DMS153 (cell line): ENCODE measurements around the gene ACSF3.

Source experiments
- DNase-seq: peaks from one replicate; lab custom pipeline; 2025; lab: John Stamatoyannopoulos, UW

Gene ACSF3

GRCh38 chr16:89145406-89146161, 51.9 kb downstream of the ACSF3 start:
- DNase-seq: no peak

GRCh38 chr16:89146211-89147005, 52.8 kb downstream of the ACSF3 start:
- no peak for DNase-seq

- no peak for DNase-seq
These were observed 53.6 kb downstream of the ACSF3 start for GRCh38 chr16:89147085-89147817.

GRCh38 chr16:89149386-89149785, 55.7 kb downstream of the ACSF3 start:
- no peak for DNase-seq

- no peak for DNase-seq
These were observed 56.6 kb downstream of the ACSF3 start for GRCh38 chr16:89150090-89150835.

GRCh38 chr16:89150981-89151380, 57.3 kb downstream of the ACSF3 start:
- DNase-seq: no peak

- DNase-seq: no peak
These were observed 59.4 kb downstream of the ACSF3 start for GRCh38 chr16:89152831-89153700.

- no peak for DNase-seq
These were observed 60.2 kb downstream of the ACSF3 start for GRCh38 chr16:89153848-89154271.

GRCh38 chr16:89154390-89155183, 60.9 kb downstream of the ACSF3 start:
- no peak for DNase-seq

GRCh38 chr16:89155184-89155679, 61.6 kb downstream of the ACSF3 start:
- DNase-seq: no peak

- no peak for DNase-seq
These were observed 62.4 kb downstream of the ACSF3 start for GRCh38 chr16:89155851-89156739.

GRCh38 chr16:89156740-89157645, 63.3 kb downstream of the ACSF3 start:
- DNase-seq: no peak

GRCh38 chr16:89157778-89158177, 64.1 kb downstream of the ACSF3 start:
- DNase-seq: no peak

GRCh38 chr16:89159066-89159849, 65.6 kb downstream of the ACSF3 start:
- no peak for DNase-seq

- DNase-seq: no peak
These were observed 66.2 kb downstream of the ACSF3 start for GRCh38 chr16:89159850-89160354.

- no peak for DNase-seq
These were observed 67.5 kb downstream of the ACSF3 start for GRCh38 chr16:89160977-89161701.
